ENCODE measurements around the gene YIPF1.
"Not testable (repeated sequence)": the region's sequence is repeated elsewhere in the genome, so short reads cannot be mapped to it uniquely, and the experiment has no call there.

DNA sequence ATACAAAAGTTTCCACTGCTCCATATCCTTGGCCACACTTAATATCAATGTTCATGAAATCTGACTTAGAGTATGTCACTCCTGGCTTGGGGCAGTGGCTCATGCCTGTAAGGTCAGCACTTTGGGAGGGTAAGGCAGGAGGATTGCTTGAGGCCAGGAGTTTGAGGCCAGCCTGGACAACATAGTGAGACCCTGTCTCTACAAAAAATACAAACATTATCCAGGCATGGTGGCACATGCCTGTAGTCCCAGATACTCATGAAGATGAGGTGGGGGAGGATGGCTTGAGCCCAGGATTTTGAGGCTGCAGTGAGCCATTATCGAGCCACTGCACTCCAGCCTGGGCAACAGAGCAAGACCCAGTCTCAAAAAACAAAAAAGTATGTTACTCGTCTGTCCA lies 14.4 kb downstream of the YIPF1 start:
- not testable (repeated sequence) for TF ChIP-seq CTCF (IDR thresholded peaks at IDR 0.05); RELA (CRISPR knock-in tag; IDR thresholded peaks at IDR 0.05; ENCODE audit: borderline replicate concordance); ZBTB43 (CRISPR knock-in tag; IDR thresholded peaks at IDR 0.05); SP1 (CRISPR knock-in tag; conservative IDR thresholded peaks at IDR 0.05); ZBTB21 (CRISPR knock-in tag; IDR thresholded peaks at IDR 0.05; ENCODE audit: borderline replicate concordance); ESRRA (CRISPR knock-in tag; IDR thresholded peaks at IDR 0.05; ENCODE audit: borderline replicate concordance); JUN (CRISPR knock-in tag; IDR thresholded peaks at IDR 0.05); ATF2 (CRISPR knock-in tag; IDR thresholded peaks at IDR 0.05; ENCODE audit: borderline replicate concordance, low read depth); NR3C1 (CRISPR knock-in tag; conservative IDR thresholded peaks at IDR 0.05; ENCODE audit: low read depth); ZNF671 (CRISPR knock-in tag; IDR thresholded peaks at IDR 0.05)
- TF ChIP-seq, protein P1, sequence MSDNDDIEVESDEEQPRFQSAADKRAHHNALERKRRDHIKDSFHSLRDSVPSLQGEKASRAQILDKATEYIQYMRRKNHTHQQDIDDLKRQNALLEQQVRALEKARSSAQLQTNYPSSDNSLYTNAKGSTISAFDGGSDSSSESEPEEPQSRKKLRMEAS (CRISPR knock-in tag; IDR thresholded peaks at IDR 0.05) = not testable (repeated sequence)
- TF ChIP-seq, protein P2, sequence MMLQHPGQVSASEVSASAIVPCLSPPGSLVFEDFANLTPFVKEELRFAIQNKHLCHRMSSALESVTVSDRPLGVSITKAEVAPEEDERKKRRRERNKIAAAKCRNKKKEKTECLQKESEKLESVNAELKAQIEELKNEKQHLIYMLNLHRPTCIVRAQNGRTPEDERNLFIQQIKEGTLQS (CRISPR knock-in tag; conservative IDR thresholded peaks at IDR 0.05) = not testable (repeated sequence)
